ENCODE data around the gene ERCC1.

ERCC1 gene

GRCh38 chr19:45423589-45424190, at the start of gene ERCC1:
Gene ERCC1 (minus strand): TSS chr19:45423917. CDS start chr19:45423374, 543 bp downstream.
- peak; percentile 88 for DNase-seq (ENCODE audit: low read depth)

- no peak for DNase-seq (ENCODE audit: low read depth)
Observed at GRCh38 chr19:45473367-45473681, 49.6 kb upstream of the ERCC1 start.

GRCh38 chr19:45472563-45473366, 49.0 kb upstream of the ERCC1 start:
- DNase-seq (ENCODE audit: low read depth), result no peak

DNA sequence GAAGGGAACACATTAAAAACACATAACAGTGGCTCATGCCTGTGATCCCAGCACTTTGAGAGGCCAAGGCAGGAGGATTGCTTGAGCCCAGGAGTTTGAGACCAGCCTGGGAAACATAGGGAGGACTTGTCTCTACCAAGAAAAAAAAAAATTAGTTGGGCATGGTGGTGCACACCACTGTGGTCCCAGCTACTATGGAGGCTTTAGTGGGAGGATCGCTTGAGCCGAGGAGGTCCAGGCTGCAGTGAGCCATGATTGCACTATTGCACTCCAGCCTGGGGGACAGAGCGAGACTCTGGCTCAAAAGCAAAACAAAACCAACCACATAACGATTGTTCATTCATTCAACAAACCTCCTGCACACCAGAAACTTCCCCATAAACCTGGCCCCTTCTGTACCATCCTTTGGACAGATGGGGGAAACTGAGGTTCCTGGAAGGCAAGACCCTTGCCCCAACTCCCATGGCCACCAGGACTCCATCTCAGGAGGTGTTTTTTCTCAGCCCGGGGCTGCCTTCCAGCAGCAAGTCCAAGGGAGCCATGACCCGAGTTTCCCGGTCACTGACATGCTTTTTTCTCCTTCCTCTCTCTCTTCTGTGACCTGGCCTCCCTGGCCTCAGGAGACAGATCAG, 48.3 kb upstream of the ERCC1 start:
- no peak for DNase-seq (ENCODE audit: low read depth)

DNA sequence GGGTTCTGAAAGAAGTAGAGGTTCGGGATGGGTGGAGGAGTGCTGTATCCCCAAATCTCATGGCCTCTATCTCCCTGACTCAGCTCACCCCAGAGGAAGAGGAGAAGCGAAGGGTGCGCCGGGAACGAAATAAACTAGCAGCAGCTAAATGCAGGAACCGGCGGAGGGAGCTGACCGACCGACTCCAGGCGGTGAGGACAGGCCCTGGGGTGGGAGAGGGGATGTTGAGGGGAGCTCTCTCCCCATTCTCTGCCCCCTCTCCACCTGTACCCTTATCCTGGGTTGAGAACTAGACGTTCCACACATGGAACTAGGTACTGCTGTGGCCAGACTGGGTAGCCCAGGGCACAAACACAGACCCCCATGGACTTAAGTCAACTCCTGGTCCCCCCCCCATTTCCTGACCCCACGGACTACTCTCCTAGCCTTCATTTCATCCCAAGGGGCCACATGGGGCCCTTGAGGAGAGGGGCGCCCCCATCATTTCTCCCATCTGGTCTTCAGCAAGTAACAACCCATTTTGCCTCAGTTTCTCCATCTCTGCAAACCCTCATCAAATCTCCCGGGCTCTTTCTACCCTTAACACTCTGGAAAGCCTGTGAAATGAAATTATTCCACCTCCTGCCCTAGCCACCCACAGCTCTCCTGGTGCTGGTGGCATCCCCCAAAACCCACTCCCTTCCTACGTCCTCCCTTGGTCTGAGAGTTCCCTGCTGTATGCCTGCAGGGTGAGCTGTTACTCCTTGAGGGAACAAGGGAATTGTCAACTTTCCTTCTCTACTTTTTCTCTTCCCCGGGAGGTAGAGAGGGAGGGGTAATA, 47.6 kb upstream of the ERCC1 start:
- DNase-seq (ENCODE audit: low read depth), result no peak

DNA sequence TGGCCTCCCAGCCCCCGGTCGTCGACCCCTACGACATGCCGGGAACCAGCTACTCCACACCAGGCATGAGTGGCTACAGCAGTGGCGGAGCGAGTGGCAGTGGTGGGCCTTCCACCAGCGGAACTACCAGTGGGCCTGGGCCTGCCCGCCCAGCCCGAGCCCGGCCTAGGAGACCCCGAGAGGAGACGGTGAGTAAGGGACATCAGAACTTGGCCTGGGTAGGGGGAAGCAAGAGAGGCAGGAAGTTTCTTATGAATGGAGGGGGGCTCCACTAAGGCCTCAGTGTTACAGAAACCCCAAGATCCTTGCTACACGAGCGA, 47.0 kb upstream of the ERCC1 start:
- DNase-seq (ENCODE audit: low read depth), result no peak

GRCh38 chr19:45469945-45470761, 46.4 kb upstream of the ERCC1 start:
- DNase-seq (ENCODE audit: low read depth), result no peak

- DNase-seq (ENCODE audit: low read depth), result peak; percentile 92
Observed at GRCh38 chr19:45469132-45469944, 45.6 kb upstream of the ERCC1 start.

- DNase-seq (ENCODE audit: low read depth), result no peak
Observed at GRCh38 chr19:45468803-45469131, 45.0 kb upstream of the ERCC1 start.

- no peak for DNase-seq (ENCODE audit: low read depth)
Observed at GRCh38 chr19:45468159-45468651, 44.5 kb upstream of the ERCC1 start.

- DNase-seq (ENCODE audit: low read depth), result peak; percentile 89
Observed at GRCh38 chr19:45467456-45468158, 43.9 kb upstream of the ERCC1 start, which contains the start of gene FOSB. Gene FOSB (plus strand): TSS chr19:45467996. CDS start chr19:45468587, 591 bp downstream.

- DNase-seq (ENCODE audit: low read depth), result no peak
Observed at GRCh38 chr19:45467115-45467455, 43.4 kb upstream of the ERCC1 start.

DNA sequence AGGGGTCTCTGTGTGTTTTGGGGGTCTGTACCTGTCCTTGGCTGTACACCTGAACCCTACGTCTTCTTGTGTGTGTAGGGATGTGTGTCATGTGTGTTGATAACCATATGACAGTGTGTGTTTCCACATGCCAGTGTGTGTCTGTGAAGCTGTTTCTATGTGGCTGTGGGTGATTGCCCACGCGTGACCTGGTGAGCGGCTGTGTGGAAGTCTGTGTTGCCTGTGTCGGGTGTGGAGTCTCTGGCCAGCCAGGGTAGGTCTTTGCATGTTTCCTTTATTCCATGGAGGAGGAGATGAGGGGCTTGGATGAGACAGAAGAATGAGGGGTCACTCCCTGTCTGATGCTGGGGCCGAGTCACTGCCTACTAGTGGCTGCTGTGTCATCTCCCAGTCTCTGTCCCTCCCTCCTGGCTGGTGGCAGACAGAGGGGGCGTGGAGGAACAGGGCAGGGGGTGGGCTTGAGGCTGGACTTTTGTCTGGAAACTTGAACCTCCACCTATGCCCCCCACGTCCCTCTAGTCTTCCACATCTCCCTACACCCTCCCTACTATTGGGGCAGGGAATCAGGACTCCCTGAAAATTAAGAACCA, 41.2 kb upstream of the ERCC1 start:
- DNase-seq (ENCODE audit: low read depth), result no peak

GRCh38 chr19:45464274-45464673, 40.6 kb upstream of the ERCC1 start:
- no peak for DNase-seq (ENCODE audit: low read depth)

GRCh38 chr19:45463241-45463640, 39.5 kb upstream of the ERCC1 start:
- DNase-seq (ENCODE audit: low read depth), result no peak

DNA sequence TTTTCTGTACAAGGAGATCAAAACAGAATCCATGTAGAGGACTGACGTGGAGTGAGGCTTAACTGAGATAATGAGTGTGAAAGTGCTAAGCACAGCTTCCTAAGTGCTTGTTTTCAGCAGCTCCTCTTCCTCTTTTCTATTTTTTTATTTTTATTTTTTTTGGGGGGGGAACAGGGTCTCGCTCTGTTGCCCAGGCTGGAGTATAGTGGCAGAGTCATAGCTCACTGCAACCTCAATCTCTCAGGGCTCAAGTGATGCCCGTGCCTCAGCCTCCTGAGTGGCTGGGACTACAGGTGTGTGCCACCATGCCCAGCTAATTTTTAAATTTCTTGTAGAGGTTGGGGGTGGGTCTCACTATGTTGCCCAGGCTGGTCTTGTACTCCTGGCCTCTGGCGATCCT, 38.5 kb upstream of the ERCC1 start:
- no peak for DNase-seq (ENCODE audit: low read depth)

GRCh38 chr19:45460807-45461347, 37.2 kb upstream of the ERCC1 start:
- DNase-seq (ENCODE audit: low read depth), result no peak

DNA sequence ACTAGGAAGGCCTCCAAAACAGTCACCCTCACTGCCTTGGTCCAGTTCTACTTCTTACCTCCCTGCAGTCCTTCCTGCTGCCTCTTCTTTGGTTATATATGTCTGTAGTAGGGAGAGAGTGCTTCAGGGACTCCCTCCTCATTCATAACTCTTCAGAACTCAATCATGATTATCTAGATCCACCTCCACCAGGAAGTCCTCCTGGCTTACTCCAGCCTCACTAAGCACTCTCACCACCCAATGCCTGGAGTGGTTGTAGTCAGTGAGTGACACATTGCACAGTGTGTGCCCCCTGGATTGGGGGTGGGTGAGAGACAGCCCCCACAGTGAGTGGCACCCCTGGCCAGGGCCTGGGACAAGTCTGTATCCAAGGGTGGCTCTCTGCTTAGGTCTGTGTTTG, 34.1 kb upstream of the ERCC1 start:
- no peak for DNase-seq (ENCODE audit: low read depth)

GRCh38 chr19:45456500-45456815, 32.7 kb upstream of the ERCC1 start:
- no peak for DNase-seq (ENCODE audit: low read depth)
